ENCODE measurements around the gene WFDC1.

Gene WFDC1

GRCh38 chr16:84371553-84371865 is 76.8 kb downstream of the WFDC1 start:
- no peak overlapping the region for H3K4me2 ChIP-seq (ENCODE audit: insufficient read depth, low read length)

DNA sequence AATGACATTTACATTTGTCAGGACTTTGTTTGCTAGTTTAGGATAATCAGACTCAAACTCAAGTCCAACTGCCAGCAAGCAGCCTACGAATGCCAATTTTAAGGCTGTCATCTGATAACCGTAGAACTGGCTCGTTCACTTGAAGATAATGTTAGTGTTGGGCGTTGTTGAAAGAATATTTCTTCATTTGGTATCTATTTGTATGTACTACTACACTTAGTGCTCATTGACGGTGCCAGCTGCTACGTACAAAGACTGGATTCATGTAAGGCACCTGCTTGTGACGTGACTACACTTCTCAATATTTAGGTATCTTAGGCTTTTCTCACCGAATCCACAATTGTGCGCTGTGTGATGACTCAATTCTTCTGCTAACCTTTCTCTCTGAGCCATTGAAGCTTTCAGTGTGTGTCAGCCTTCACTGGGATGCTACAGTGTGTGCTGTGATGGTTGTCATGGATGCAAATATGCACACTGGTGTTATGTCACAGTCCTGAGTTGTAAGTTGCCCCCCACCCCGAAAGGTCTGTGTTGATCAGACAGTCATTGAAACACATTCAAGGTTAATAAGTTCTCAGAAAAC is 79.3 kb downstream of the WFDC1 start:
- H3K36me3 ChIP-seq (ENCODE audit: insufficient read depth, low read length) = no peaks in the 10 kb centered on the region
- no peaks in the 10 kb centered on the region for H3K9me3 ChIP-seq (ENCODE audit: insufficient read depth, low read length, severe bottlenecking)
- DNase-seq (no peak), ATAC-seq (ENCODE audit: insufficient read depth, low read depth) (no peak)
- H3K9ac ChIP-seq (ENCODE audit: low read depth, low read length) = no peak overlapping the region
- no peak overlapping the region for H2AFZ ChIP-seq (ENCODE audit: low read depth, low read length)
- H3K79me2 ChIP-seq (ENCODE audit: insufficient read depth, low read length) = no peaks in the 10 kb centered on the region
- H3K27ac ChIP-seq (ENCODE audit: low read length) = no peak overlapping the region
- H3K4me1 ChIP-seq (ENCODE audit: insufficient read depth, low read length) = no peaks in the 10 kb centered on the region
- no peaks in the 10 kb centered on the region for H4K20me1 ChIP-seq (ENCODE audit: insufficient read depth, low read length)
- no peak for TF ChIP-seq EZH2 (IDR thresholded peaks at IDR 0.05; ENCODE audit: borderline replicate concordance, low read depth, low read length, severe bottlenecking)
- TF ChIP-seq, protein P1, sequence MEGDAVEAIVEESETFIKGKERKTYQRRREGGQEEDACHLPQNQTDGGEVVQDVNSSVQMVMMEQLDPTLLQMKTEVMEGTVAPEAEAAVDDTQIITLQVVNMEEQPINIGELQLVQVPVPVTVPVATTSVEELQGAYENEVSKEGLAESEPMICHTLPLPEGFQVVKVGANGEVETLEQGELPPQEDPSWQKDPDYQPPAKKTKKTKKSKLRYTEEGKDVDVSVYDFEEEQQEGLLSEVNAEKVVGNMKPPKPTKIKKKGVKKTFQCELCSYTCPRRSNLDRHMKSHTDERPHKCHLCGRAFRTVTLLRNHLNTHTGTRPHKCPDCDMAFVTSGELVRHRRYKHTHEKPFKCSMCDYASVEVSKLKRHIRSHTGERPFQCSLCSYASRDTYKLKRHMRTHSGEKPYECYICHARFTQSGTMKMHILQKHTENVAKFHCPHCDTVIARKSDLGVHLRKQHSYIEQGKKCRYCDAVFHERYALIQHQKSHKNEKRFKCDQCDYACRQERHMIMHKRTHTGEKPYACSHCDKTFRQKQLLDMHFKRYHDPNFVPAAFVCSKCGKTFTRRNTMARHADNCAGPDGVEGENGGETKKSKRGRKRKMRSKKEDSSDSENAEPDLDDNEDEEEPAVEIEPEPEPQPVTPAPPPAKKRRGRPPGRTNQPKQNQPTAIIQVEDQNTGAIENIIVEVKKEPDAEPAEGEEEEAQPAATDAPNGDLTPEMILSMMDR (IDR thresholded peaks at IDR 0.05; ENCODE audit: borderline replicate concordance, extremely low read depth, low read length, poor library complexity, severe bottlenecking) = no peak
- no peak overlapping the region for H3K4me3 ChIP-seq (ENCODE audit: low read depth in 1 of 2, low read length in 2 of 2)
- H3K27me3 ChIP-seq (ENCODE audit: insufficient read depth, low read length, poor library complexity) = peaks cover 8% of the 10 kb centered on the region
- no peak overlapping the region for H3K4me2 ChIP-seq (ENCODE audit: insufficient read depth, low read length)

More at GRCh38 chr16:84371553-84371865, 76.8 kb downstream of the WFDC1 start:
- no peaks in the 10 kb centered on the region for H3K9me3 ChIP-seq (ENCODE audit: insufficient read depth, low read length, severe bottlenecking)
- H4K20me1 ChIP-seq (ENCODE audit: insufficient read depth, low read length) = no peaks in the 10 kb centered on the region
- no peak overlapping the region for H2AFZ ChIP-seq (ENCODE audit: low read depth, low read length)
- no peak overlapping the region for H3K27ac ChIP-seq (ENCODE audit: low read length)
- H3K9ac ChIP-seq (ENCODE audit: low read depth, low read length) = no peak overlapping the region
- no peak for ATAC-seq (ENCODE audit: insufficient read depth, low read depth)
- H3K4me3 ChIP-seq (ENCODE audit: low read depth in 1 of 2, low read length in 2 of 2) = no peak overlapping the region
- no peaks in the 10 kb centered on the region for H3K4me1 ChIP-seq (ENCODE audit: insufficient read depth, low read length)
- no peaks in the 10 kb centered on the region for H3K79me2 ChIP-seq (ENCODE audit: insufficient read depth, low read length)
- DNase-seq = no peak
- TF ChIP-seq EZH2 (IDR thresholded peaks at IDR 0.05; ENCODE audit: borderline replicate concordance, low read depth, low read length, severe bottlenecking) = no peak
- TF ChIP-seq, protein P1 (IDR thresholded peaks at IDR 0.05; ENCODE audit: borderline replicate concordance, extremely low read depth, low read length, poor library complexity, severe bottlenecking) = no peak
- no peaks in the 10 kb centered on the region for H3K36me3 ChIP-seq (ENCODE audit: insufficient read depth, low read length)
- peaks cover 3% of the 10 kb centered on the region for H3K27me3 ChIP-seq (ENCODE audit: insufficient read depth, low read length, poor library complexity)

GRCh38 chr16:84378099-84378498 is 83.4 kb downstream of the WFDC1 start:
- Histone ChIP-seq H3K27ac (ENCODE audit: low read length) (no peak overlapping the region), H3K9ac (ENCODE audit: low read depth, low read length) (no peak overlapping the region), H3K4me3 (ENCODE audit: low read depth in 1 of 2, low read length in 2 of 2) (no peak overlapping the region), H2AFZ (ENCODE audit: low read depth, low read length) (no peak overlapping the region), H3K27me3 (ENCODE audit: insufficient read depth, low read length, poor library complexity) (peaks cover 5% of the 10 kb centered on the region), H3K9me3 (ENCODE audit: insufficient read depth, low read length, severe bottlenecking) (no peaks in the 10 kb centered on the region), H3K36me3 (ENCODE audit: insufficient read depth, low read length) (no peaks in the 10 kb centered on the region), H3K79me2 (ENCODE audit: insufficient read depth, low read length) (no peaks in the 10 kb centered on the region), H3K4me2 (ENCODE audit: insufficient read depth, low read length) (no peak overlapping the region), H4K20me1 (ENCODE audit: insufficient read depth, low read length) (no peaks in the 10 kb centered on the region), H3K4me1 (ENCODE audit: insufficient read depth, low read length) (no peaks in the 10 kb centered on the region)
- ATAC-seq (ENCODE audit: insufficient read depth, low read depth) = no peak
- TF ChIP-seq EZH2 (IDR thresholded peaks at IDR 0.05; ENCODE audit: borderline replicate concordance, low read depth, low read length, severe bottlenecking) = no peak
- TF ChIP-seq, protein P1 (IDR thresholded peaks at IDR 0.05; ENCODE audit: borderline replicate concordance, extremely low read depth, low read length, poor library complexity, severe bottlenecking) = no peak
- no peak for DNase-seq

DNA sequence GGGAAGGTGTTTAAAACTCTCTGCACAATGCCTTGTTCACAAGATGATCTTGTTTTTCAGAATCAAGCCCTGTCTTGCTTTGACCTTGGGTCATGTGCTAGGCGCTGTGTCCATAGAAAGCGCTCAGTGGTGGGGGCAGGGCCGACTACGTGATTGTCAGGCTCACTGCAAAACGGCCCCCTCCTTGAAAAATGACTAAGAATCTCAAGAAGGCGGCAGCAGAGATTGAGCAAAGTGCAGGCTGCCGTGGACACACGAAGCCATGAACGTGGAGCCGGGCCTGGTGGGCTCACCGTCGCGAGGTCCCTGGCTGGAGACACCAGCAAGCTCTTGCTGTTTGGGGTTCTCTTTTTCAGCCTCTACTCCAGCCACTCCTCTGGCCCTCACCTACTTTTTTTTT is 83.9 kb downstream of the WFDC1 start:
- H3K4me2 ChIP-seq (ENCODE audit: insufficient read depth, low read length) = no peak overlapping the region

More for the DNA sequence above, 83.9 kb downstream of the WFDC1 start:
- Histone ChIP-seq H2AFZ (ENCODE audit: low read depth, low read length) (no peak overlapping the region), H3K9me3 (ENCODE audit: insufficient read depth, low read length, severe bottlenecking) (no peaks in the 10 kb centered on the region), H3K27ac (ENCODE audit: low read length) (no peak overlapping the region), H3K79me2 (ENCODE audit: insufficient read depth, low read length) (no peaks in the 10 kb centered on the region), H3K27me3 (ENCODE audit: insufficient read depth, low read length, poor library complexity) (peaks cover 5% of the 10 kb centered on the region), H3K9ac (ENCODE audit: low read depth, low read length) (no peak overlapping the region), H4K20me1 (ENCODE audit: insufficient read depth, low read length) (no peaks in the 10 kb centered on the region), H3K4me3 (ENCODE audit: low read depth in 1 of 2, low read length in 2 of 2) (no peak overlapping the region), H3K4me1 (ENCODE audit: insufficient read depth, low read length) (no peaks in the 10 kb centered on the region), H3K36me3 (ENCODE audit: insufficient read depth, low read length) (no peaks in the 10 kb centered on the region)
- TF ChIP-seq EZH2 (IDR thresholded peaks at IDR 0.05; ENCODE audit: borderline replicate concordance, low read depth, low read length, severe bottlenecking) = no peak
- TF ChIP-seq, protein P1 (IDR thresholded peaks at IDR 0.05; ENCODE audit: borderline replicate concordance, extremely low read depth, low read length, poor library complexity, severe bottlenecking) = no peak
- ATAC-seq (ENCODE audit: insufficient read depth, low read depth) = no peak
- no peak for DNase-seq

All from DND-41 (cell line).